Adrenal gland (tissue), 5 donors: ENCODE data around the gene LRP1.

Source experiments
- CTCF ChIP-seq, 6 experiments: fragments of 450-650 bp in 4 of 6; fragments of 200-600 bp in 2 of 6; sonication (generic) in 1 of 6; IDR thresholded peaks; 1 replicate in 5 of 6; 2 replicates in 1 of 6; pipeline versions ENCODE4 v1.5.1 to v1.8.0; 2016 to 2021; ENCODE audit warnings: antibody characterized with exemption in 6 of 6, mild to moderate bottlenecking in 2 of 6, moderate library complexity in 1 of 6
- POLR2A ChIP-seq, 2 donors: fragments of 450-650 bp; IDR thresholded peaks; one replicate each; pipeline ENCODE4 v1.6.1; 2017; ENCODE audit warnings: antibody characterized with exemption in 2 of 2, mild to moderate bottlenecking in 2 of 2, moderate library complexity in 1 of 2
- donor health status: DM: no; HTN: no; CAD: no.

- TF ChIP-seq CTCF (IDR thresholded peaks at IDR 0.05) (no peak), POLR2A (IDR thresholded peaks at IDR 0.05) (peak in 1 of 2 donors; percentile 70)
These were observed at the start of gene LRP1 for GRCh38 chr12:57127726-57128518.
